ENCODE measurements around the gene SAMD9.
"Not testable (repeated sequence)": the region's sequence is repeated elsewhere in the genome, so short reads cannot be mapped to it uniquely, and the experiment has no call there.

SAMD9 gene

DNA sequence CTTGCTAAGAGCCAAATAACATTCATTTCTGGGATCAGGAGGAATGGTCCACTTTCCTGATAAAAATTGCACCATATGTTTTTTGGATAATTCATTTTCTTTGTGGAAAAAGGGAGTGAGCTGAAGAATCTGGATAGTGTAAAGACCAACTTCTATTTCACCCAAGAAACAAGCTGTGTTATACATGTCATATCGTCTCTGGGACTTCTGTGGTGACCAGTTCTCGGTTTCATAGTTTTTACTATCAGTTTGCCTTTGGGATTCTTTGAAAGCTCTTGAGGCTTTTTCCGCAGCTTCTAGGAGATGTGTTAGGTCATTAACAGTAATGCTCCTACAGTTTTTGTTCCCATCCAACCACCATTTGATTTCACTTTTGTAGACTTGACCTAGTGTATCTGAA lies 14.4 kb upstream of the SAMD9 start:
- no peak for DNase-seq
- TF ChIP-seq, protein P1, sequence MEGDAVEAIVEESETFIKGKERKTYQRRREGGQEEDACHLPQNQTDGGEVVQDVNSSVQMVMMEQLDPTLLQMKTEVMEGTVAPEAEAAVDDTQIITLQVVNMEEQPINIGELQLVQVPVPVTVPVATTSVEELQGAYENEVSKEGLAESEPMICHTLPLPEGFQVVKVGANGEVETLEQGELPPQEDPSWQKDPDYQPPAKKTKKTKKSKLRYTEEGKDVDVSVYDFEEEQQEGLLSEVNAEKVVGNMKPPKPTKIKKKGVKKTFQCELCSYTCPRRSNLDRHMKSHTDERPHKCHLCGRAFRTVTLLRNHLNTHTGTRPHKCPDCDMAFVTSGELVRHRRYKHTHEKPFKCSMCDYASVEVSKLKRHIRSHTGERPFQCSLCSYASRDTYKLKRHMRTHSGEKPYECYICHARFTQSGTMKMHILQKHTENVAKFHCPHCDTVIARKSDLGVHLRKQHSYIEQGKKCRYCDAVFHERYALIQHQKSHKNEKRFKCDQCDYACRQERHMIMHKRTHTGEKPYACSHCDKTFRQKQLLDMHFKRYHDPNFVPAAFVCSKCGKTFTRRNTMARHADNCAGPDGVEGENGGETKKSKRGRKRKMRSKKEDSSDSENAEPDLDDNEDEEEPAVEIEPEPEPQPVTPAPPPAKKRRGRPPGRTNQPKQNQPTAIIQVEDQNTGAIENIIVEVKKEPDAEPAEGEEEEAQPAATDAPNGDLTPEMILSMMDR (IDR thresholded peaks at IDR 0.05): no peak
- H3K4me3 Mint-ChIP-seq: no peak overlapping the region
- no peak overlapping the region for H3K27ac Mint-ChIP-seq
- H3K27me3 Mint-ChIP-seq (ENCODE audit: low read depth, poor library complexity): peaks cover 52% of the 10 kb centered on the region
- H3K36me3 Mint-ChIP-seq (ENCODE audit: low read depth): no peaks in the 10 kb centered on the region
- no peaks in the 10 kb centered on the region for H3K4me1 Mint-ChIP-seq
- peaks cover 4% of the 10 kb centered on the region for H3K9me3 Mint-ChIP-seq

DNA sequence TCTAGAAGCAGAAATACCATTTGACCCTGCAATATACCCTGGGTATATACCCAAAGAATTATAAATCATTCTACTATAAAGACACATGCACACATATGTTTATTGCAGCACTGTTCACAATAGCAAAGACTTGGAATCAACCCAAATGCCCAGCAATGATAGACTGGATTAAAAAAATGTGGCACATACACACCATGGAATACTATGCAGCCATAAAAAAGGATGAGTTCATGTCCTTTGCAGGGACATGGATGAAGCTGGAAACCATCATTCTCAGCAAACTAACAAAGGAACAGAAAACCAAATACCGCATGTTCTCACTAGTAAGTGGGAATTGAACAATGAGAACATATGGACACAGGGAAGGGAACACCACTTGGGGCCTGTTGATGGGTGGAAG lies 9.2 kb upstream of the SAMD9 start:
- not testable (repeated sequence) for H3K4me3 Mint-ChIP-seq; H3K27ac Mint-ChIP-seq; H3K4me1 Mint-ChIP-seq; H3K36me3 Mint-ChIP-seq (ENCODE audit: low read depth); DNase-seq
- H3K9me3 Mint-ChIP-seq: peaks cover 22% of the 10 kb centered on the region
- H3K27me3 Mint-ChIP-seq (ENCODE audit: low read depth, poor library complexity): peaks cover 34% of the 10 kb centered on the region

DNA sequence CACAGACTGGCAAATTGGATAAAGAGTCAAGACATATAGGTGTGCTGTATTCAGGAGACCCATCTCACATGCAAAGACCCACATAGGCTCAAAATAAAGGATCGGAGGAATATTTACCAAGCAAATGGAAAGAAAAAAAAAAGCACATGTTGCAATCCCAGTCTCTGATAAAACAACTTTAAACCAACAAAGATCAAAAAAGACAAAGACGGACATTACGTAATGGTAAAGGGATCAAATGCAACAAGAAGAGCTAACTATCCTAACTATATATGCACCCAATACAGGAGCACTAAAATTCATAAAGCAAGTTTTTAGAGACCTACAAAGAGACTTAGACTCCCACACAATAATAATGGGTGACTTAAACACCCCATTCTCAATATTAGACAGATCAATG lies 5.8 kb upstream of the SAMD9 start:
- H3K27ac Mint-ChIP-seq; H3K4me1 Mint-ChIP-seq; H3K36me3 Mint-ChIP-seq (ENCODE audit: low read depth); DNase-seq; H3K4me3 Mint-ChIP-seq: not testable (repeated sequence)
- H3K9me3 Mint-ChIP-seq: peaks cover 32% of the 10 kb centered on the region
- peaks cover 16% of the 10 kb centered on the region for H3K27me3 Mint-ChIP-seq (ENCODE audit: low read depth, poor library complexity)

DNA sequence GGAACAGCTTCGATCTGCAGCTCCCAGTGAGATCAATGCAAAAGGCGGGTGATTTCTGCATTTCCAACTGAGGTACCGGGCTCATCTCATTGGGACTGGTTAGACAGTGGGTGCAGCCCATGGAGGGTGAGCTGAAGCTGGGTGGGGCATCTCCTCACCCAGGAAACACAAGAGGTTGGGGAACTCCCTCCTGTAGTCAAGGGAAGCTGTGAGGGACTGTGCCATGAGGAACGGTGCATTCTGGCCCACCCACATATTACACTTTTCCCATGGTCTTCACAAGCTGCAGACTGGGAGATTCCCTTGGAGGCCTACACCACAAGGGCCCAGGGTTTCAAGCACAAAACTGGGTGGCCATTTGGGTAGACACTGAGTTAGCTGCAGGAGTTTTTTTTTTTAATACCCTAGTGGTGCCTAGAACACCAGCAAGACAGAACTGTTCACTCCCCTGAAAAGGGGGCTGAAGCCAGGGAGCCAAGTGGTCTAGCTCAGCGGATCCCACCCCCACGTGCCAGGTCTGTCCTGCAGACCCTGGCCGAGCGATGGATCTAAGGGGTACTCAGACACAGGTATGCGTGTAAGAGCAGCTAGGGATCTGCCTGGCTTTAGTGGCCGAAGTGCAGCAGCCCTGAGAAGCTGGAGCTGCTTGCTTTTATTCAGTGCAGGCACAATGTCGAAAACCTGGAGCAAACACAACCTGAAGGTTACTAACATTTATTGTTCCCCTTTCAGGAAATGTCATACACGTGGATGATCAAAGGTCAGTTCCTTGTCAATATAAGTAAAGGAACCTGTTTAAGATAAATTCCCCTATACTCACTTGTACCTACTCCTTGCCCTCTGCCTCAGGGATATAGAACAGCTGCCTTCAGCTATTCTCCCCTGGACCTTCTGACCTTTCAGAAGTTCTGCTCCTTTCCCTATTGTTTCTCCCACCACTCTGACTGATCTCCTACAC lies 3.1 kb upstream of the SAMD9 start:
- TF ChIP-seq, protein P1 (IDR thresholded peaks at IDR 0.05): no peak
- H3K9me3 Mint-ChIP-seq: peaks cover 16% of the 10 kb centered on the region
- no peak overlapping the region for H3K27ac Mint-ChIP-seq
- no peak overlapping the region for H3K4me3 Mint-ChIP-seq
- H3K36me3 Mint-ChIP-seq (ENCODE audit: low read depth): no peaks in the 10 kb centered on the region
- peaks cover 16% of the 10 kb centered on the region for H3K27me3 Mint-ChIP-seq (ENCODE audit: low read depth, poor library complexity)
- DNase-seq: no peak
- peaks cover 7% of the 10 kb centered on the region for H3K4me1 Mint-ChIP-seq

DNA sequence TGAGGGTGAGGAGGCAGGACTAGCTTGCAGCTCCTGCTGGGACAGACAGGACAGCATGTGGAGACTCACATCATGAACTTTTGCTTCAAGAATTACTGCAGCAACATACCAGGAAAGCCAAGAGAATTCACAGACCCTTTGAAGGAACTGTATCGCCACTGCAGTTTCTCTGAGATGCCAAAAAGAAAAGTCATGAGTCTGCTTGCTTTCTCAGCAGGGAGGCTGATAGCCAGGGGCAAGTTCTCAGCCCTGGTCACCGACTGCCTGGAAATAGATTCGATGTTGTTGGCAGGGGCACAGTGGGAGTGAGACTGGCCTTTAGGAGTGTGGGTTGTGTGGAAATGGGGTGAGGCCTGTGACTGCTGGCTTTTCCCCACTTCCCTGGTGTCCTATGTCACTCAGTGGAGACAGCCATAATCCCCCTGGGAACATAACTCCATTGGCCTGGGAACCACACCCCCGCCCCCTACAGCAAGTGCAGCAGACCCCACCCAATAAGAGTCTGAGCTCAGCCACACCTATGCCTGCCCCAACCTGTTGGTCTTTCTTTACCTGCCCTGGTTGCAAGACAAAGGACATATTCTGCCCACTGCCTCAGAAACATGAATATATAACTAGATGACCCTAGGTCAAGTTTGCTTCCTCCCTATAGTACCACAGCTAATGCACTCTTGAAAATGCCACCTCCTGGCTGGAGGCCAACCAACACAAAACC lies 1.6 kb upstream of the SAMD9 start:
- Mint-ChIP-seq H3K9me3 (peaks cover 10% of the 10 kb centered on the region), H3K4me3 (no peak overlapping the region), H3K27me3 (ENCODE audit: low read depth, poor library complexity) (peaks cover 17% of the 10 kb centered on the region), H3K4me1 (peaks cover 7% of the 10 kb centered on the region), H3K36me3 (ENCODE audit: low read depth) (no peaks in the 10 kb centered on the region), H3K27ac (no peak overlapping the region)
- TF ChIP-seq, protein P1 (IDR thresholded peaks at IDR 0.05): no peak
- no peak for DNase-seq

DNA sequence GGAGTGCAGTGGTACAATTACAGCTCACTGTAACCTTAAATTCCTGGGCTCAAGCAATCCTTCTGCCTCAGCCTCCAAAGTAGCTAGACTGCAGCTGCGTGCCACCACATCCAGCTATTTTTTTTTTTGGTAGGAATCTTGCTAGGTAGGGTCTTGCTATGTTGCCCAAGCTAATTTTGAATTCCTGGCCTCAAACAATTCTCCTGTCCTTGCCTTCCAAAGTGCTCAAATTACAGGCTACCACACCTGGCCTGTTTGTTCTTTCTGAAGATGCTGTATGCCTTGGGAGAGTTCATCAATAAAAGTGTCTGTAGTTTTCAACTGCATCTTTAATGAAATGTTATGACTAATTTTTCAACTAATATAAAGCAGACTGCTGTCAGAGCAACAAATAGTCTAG lies 452 bp downstream of the SAMD9 start:
- Mint-ChIP-seq H3K4me1 (peaks cover 7% of the 10 kb centered on the region), H3K36me3 (ENCODE audit: low read depth) (no peaks in the 10 kb centered on the region), H3K4me3 (no peak overlapping the region), H3K27ac (no peak overlapping the region), H3K9me3 (peaks cover 15% of the 10 kb centered on the region), H3K27me3 (ENCODE audit: low read depth, poor library complexity) (peaks cover 17% of the 10 kb centered on the region)
- TF ChIP-seq, protein P1 (IDR thresholded peaks at IDR 0.05): no peak
- no peak for DNase-seq

All from nephron progenitor cell (in vitro differentiated cells).